BLaER1 treated with 17β-estradiol and CSF1 and Interleukin-3, amounts not matched to agents 10 nM and 100 nM (cell line): ENCODE data around the gene GCNT4.
"Not testable (repeated sequence)": the region's sequence is repeated elsewhere in the genome, so short reads cannot be mapped to it uniquely, and the experiment has no call there.

Experiments used
- H3K27ac ChIP-seq, 11 experiments: shearing (Covaris generic); formaldehyde crosslinking; 2 replicates each; pipeline ENCODE4 v1.8.1; 2022
- H3K27me3 ChIP-seq, 11 experiments: shearing (Covaris generic); formaldehyde crosslinking; 2 replicates each; pipeline ENCODE4 v1.8.1; 2022
- H3K36me3 ChIP-seq, 11 experiments: shearing (Covaris generic); formaldehyde crosslinking; 2 replicates each; pipeline ENCODE4 v1.8.1; 2022
- H3K4me1 ChIP-seq, 10 experiments: shearing (Covaris generic); formaldehyde crosslinking; 2 replicates each; pipeline ENCODE4 v1.8.1; 2022
- H3K4me2 ChIP-seq, 11 experiments: shearing (Covaris generic); formaldehyde crosslinking; 2 replicates each; pipeline ENCODE4 v1.8.1; 2022
- H3K4me3 ChIP-seq, 10 experiments: shearing (Covaris generic); formaldehyde crosslinking; 2 replicates each; pipeline ENCODE4 v1.8.1; 2022
- H3K9ac ChIP-seq, 11 experiments: shearing (Covaris generic); formaldehyde crosslinking; 2 replicates each; pipeline ENCODE4 v1.8.1; 2022
- H3K9me3 ChIP-seq, 11 experiments: shearing (Covaris generic); formaldehyde crosslinking; replicated peaks in 1 of 11; 2 replicates each; pipeline ENCODE4 v1.8.1; 2022
- H4K20me1 ChIP-seq, 11 experiments: shearing (Covaris generic); formaldehyde crosslinking; 2 replicates each; pipeline ENCODE4 v1.8.1; 2022
- Cebpa-rat ChIP-seq, 11 experiments: shearing (Covaris generic); IDR thresholded peaks; 2 replicates each; pipeline ENCODE4 v1.8.1; 2022

The GCNT4 gene, protein sequence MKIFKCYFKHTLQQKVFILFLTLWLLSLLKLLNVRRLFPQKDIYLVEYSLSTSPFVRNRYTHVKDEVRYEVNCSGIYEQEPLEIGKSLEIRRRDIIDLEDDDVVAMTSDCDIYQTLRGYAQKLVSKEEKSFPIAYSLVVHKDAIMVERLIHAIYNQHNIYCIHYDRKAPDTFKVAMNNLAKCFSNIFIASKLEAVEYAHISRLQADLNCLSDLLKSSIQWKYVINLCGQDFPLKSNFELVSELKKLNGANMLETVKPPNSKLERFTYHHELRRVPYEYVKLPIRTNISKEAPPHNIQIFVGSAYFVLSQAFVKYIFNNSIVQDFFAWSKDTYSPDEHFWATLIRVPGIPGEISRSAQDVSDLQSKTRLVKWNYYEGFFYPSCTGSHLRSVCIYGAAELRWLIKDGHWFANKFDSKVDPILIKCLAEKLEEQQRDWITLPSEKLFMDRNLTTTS

DNA sequence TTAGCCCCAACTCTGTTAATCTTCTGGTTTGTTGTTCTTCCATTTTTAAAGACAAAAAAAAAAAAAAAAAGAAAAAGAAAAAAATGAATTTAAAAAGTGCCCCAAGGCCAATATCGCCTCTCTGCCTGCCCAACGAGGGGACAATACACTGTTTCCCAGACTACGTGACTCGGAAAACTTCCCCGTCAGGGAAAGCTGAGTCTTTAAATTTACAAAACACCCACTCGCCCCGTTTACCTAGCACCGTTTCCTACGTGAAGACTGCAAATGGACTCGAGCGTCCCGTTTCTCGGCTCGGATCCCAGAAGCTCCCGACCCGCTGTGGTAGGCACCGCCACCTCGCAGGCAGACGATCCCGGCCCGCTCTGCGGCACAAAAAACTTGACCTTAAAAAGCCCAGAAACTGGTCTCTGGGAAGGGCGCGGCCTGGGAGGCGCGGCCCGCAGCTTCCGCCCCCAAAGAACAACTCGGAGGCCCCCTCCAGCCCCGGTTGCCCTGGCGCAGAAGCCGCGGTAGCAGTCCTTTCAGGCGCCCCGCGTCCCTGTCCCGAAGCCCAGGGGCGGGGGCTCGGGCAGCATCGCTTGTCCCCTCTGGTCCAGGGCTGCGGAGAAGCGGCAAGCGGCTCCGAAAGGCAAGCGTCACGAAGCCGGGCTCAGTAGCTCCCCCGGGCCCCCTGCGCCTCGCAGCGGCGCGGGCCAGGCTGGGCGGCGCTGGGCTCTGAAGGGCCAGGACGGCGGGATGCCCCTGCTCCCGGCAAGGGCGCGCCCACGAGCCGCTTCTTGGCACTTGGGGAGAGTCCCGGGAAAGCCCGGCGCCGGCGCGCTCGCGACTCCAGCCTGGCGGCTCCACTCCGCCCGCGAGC lies at the start of gene GCNT4:
Gene GCNT4 (minus strand): TSS at position 367 of the 862 bp plus-strand sequence. CDS start 22,521 bp downstream, outside the sequence.
- H3K9ac ChIP-seq = peak within 1 kb of the TSS; percentile 54 to 75 (median 71); a peak in 21 of 22 replicates

DNA sequence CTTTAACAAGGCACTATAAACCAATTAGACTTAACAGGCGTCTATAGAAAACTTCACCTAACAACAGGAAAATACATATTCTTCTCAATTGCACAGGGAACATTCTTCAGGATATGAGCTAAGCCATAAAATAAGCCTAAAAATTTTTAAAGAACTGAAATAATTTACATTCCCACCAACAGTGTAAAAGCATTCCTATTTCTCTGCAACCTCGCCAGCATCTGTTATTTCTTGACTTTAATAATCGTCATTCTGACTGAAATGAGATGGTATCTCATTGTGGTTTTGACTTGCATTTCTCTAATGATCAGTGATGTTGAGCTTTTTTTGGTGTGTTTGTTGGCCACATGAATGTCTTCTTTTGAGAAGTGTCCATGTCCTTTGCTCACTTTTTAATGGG lies 43.6 kb upstream of the GCNT4 start:
- H3K9ac ChIP-seq, H3K4me2 ChIP-seq, H3K36me3 ChIP-seq, H3K9me3 ChIP-seq, H3K4me3 ChIP-seq, H4K20me1 ChIP-seq, H3K27ac ChIP-seq, H3K27me3 ChIP-seq: not testable (repeated sequence)
- peaks cover 4 to 14% (median 11%) of the 10 kb centered on the region in 10 experiments; a peak in 16 of 20 replicates for H3K4me1 ChIP-seq

More for the DNA sequence above, at the start of gene GCNT4:
- Histone ChIP-seq H3K4me2 (peak within 1 kb of the TSS; percentile 84 to 100 (median 97)), H3K4me1 (peaks cover 0 to 12% (median 7%) of the 10 kb centered on the region in 10 experiments; a peak in 11 of 20 replicates), H3K9me3 (no peaks in the 10 kb centered on the region), H3K27me3 (peaks cover 46 to 60% (median 53%) of the 10 kb centered on the region in 11 experiments), H4K20me1 (peaks cover 0 to 20% (median 8%) of the 10 kb centered on the region in 11 experiments; a peak in 7 of 22 replicates), H3K27ac (peak within 1 kb of the TSS in 3 of 11 experiments; percentile 8 to 62 (median 48); a peak in 5 of 22 replicates), H3K36me3 (no peaks in the 10 kb centered on the region), H3K4me3 (peak within 1 kb of the TSS; percentile 73 to 92 (median 82))
- TF ChIP-seq Cebpa-rat (IDR thresholded peaks at IDR 0.05) = no peak

- no peak for TF ChIP-seq Cebpa-rat (IDR thresholded peaks at IDR 0.05)
- Histone ChIP-seq H3K9me3 (no peaks in the 10 kb centered on the region), H3K27me3 (no peaks in the 10 kb centered on the region), H3K4me3 (no peak overlapping the region), H3K36me3 (no peaks in the 10 kb centered on the region), H3K27ac (no peak overlapping the region), H3K4me1 (peaks cover 4 to 24% (median 20%) of the 10 kb centered on the region in 10 experiments; a peak in 16 of 20 replicates), H3K9ac (no peak overlapping the region), H3K4me2 (peak overlapping the region in 7 of 11 experiments; percentile 19 to 60 (median 50); a peak in 15 of 22 replicates), H4K20me1 (no peaks in the 10 kb centered on the region)
These were observed 39.2 kb upstream of the GCNT4 start for GRCh38 chr5:75091597-75091996.

DNA sequence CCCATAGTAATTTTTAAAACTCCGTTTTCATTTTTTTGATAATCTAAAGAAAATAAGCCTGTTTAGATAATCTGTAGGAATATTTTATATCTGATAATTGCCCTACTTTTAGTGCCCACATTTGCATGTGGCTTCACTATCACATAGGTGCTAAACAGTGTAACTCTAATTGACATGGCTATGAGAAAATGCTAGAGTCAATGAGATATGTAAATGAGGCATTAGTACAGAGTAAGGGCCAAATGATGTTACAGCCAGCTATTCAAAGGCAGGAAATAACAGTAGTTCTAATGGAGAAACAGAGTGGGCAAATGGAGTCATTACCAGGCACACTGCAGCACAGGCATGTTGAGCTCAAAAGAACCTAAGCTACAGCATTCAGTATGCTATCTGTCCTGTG lies 37.3 kb upstream of the GCNT4 start:
- Histone ChIP-seq H3K4me2 (peak overlapping the region in 2 of 11 experiments; percentile 54 to 60; a peak in 4 of 22 replicates), H3K4me1 (peaks cover 0 to 24% (median 19%) of the 10 kb centered on the region in 10 experiments; a peak in 12 of 20 replicates), H3K27me3 (no peaks in the 10 kb centered on the region), H3K9ac (no peak overlapping the region), H3K36me3 (no peaks in the 10 kb centered on the region), H3K9me3 (no peaks in the 10 kb centered on the region), H4K20me1 (no peaks in the 10 kb centered on the region), H3K27ac (no peak overlapping the region), H3K4me3 (no peak overlapping the region)
- TF ChIP-seq Cebpa-rat (IDR thresholded peaks at IDR 0.05) = no peak

DNA sequence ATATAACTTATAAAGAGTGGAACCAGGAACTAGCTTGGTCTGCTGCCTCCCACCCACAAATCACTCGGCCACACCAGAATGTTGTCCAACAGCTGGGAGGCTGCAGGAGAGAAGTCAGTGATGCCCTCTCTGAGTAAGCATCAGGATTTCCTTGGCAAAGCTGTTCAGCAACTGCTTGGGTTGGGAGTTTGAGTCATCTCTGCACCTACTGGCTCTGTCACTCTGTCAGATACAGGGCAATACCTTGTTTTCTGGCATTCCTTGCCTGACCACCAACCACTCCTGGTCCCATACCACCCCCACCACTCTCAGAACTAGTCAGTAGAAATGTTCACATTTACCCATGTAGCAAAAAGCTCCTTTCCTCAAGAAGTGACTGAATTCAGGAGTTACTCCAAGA lies 36.8 kb upstream of the GCNT4 start:
- Histone ChIP-seq H3K27ac (no peak overlapping the region), H3K9me3 (0 out of 22 replicates have a peak, but pooled peaks cover 0 to under 1% (median 0%) of the 10 kb centered on the region in 11 experiments), H3K36me3 (no peaks in the 10 kb centered on the region), H3K4me1 (peaks cover 0 to 24% (median 19%) of the 10 kb centered on the region in 10 experiments; a peak in 12 of 20 replicates), H3K4me2 (no peak overlapping the region), H3K27me3 (no peaks in the 10 kb centered on the region), H4K20me1 (no peaks in the 10 kb centered on the region), H3K4me3 (no peak overlapping the region), H3K9ac (no peak overlapping the region)
- no peak for TF ChIP-seq Cebpa-rat (IDR thresholded peaks at IDR 0.05)

DNA sequence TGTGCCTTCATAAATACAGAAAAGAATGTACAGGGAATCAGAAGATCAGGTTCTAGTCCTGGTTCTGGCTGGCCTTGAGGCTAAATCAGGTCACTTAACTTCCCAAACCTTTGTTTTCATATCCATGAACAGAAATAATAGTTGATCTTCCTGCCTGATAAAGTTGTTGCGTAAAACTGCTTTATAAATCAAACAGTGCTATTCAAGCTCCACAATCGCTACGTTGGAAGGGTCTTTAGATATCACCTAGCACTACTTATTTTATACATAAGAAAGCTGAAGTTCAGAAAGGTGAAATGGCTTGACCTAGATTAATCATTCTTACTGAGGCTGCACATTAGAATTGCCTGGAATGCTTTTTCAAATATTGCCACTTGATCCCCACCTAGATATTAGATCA lies 36.3 kb upstream of the GCNT4 start:
- peaks cover 0 to 6% (median 0%) of the 10 kb centered on the region in 11 experiments; a peak in 3 of 22 replicates for H3K9me3 ChIP-seq
- no peak overlapping the region for H3K27ac ChIP-seq
- TF ChIP-seq Cebpa-rat (IDR thresholded peaks at IDR 0.05) = no peak
- no peaks in the 10 kb centered on the region for H3K36me3 ChIP-seq
- peaks cover 0 to 24% (median 19%) of the 10 kb centered on the region in 10 experiments; a peak in 12 of 20 replicates for H3K4me1 ChIP-seq
- no peaks in the 10 kb centered on the region for H4K20me1 ChIP-seq
- no peak overlapping the region for H3K4me2 ChIP-seq
- no peaks in the 10 kb centered on the region for H3K27me3 ChIP-seq
- no peak overlapping the region for H3K9ac ChIP-seq
- no peak overlapping the region for H3K4me3 ChIP-seq

DNA sequence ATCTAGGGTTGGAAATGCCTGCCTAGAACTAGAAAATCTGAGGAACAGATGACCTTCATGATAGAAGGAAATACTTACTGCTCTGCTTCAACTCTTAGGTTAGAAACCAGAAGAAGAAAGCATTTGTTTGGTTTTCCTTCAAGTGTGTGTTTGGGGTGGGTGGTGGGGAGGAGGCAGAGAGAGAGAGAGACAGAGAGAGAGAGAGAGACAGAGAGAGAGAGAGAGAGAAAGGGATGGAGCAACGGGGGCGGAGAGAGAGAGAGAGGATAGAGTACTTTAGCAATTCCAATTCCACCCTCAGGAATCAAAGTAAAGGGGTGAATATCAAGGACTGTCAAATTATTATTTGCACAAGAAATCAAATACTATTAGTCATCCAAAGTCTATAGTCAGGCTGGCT lies 29.2 kb upstream of the GCNT4 start:
- H3K4me1 ChIP-seq = 0 out of 20 replicates have a peak, but pooled peaks cover 0 to under 1% (median 0%) of the 10 kb centered on the region in 10 experiments
- no peaks in the 10 kb centered on the region for H3K27me3 ChIP-seq
- no peak for TF ChIP-seq Cebpa-rat (IDR thresholded peaks at IDR 0.05)
- no peak overlapping the region for H3K27ac ChIP-seq
- H3K4me2 ChIP-seq = no peak overlapping the region
- no peaks in the 10 kb centered on the region for H4K20me1 ChIP-seq
- H3K4me3 ChIP-seq = no peak overlapping the region
- no peaks in the 10 kb centered on the region for H3K36me3 ChIP-seq
- H3K9me3 ChIP-seq = peaks cover 0 to 10% (median 0%) of the 10 kb centered on the region in 11 experiments; a peak in 3 of 22 replicates
- H3K9ac ChIP-seq = no peak overlapping the region

GRCh38 chr5:75079346-75079745 lies 27.0 kb upstream of the GCNT4 start:
- H3K36me3 ChIP-seq, H3K27ac ChIP-seq, H3K9ac ChIP-seq, H3K4me2 ChIP-seq, H3K4me1 ChIP-seq, H3K4me3 ChIP-seq, H3K27me3 ChIP-seq, H4K20me1 ChIP-seq: not testable (repeated sequence)
- peaks cover 0 to 10% (median 0%) of the 10 kb centered on the region in 11 experiments; a peak in 3 of 22 replicates for H3K9me3 ChIP-seq

GRCh38 chr5:75078027-75078426 lies 25.7 kb upstream of the GCNT4 start:
- Histone ChIP-seq H3K4me1 (peaks cover 0 to 5% (median 0%) of the 10 kb centered on the region in 10 experiments; a peak in 1 of 20 replicates), H3K27me3 (no peaks in the 10 kb centered on the region), H3K27ac (no peak overlapping the region), H3K9ac (no peak overlapping the region), H3K4me2 (no peak overlapping the region), H3K36me3 (no peaks in the 10 kb centered on the region), H3K9me3 (no peaks in the 10 kb centered on the region), H4K20me1 (no peaks in the 10 kb centered on the region), H3K4me3 (no peak overlapping the region)
- no peak for TF ChIP-seq Cebpa-rat (IDR thresholded peaks at IDR 0.05)
